ENCODE results near the gene GIT2.
"Not testable (repeated sequence)": the region's sequence is repeated elsewhere in the genome, so short reads cannot be mapped to it uniquely, and the experiment has no call there.

Gene GIT2

DNA sequence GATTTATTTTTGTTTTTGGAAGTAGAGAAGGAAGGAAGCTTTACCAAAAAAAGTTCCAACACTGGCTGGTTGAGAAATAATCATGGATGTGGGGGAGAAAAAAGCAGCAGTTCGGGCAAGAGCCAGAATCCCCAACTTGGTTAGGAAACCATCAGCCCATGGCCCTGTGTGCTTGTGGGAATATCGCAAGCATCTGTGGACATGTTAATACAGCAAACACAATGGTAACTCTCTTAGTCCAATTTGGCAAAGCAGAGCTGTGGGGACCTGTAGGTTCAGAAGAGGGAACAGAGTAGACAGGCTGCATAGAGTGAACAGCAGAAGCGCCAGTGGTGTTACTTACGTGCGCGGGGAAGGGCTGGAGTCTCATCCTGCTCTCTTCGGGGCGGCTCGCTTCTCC lies 49.3 kb downstream of the GIT2 start:
- DNase-seq (ENCODE audit: low read depth in 2 of 2), result no peak

DNA sequence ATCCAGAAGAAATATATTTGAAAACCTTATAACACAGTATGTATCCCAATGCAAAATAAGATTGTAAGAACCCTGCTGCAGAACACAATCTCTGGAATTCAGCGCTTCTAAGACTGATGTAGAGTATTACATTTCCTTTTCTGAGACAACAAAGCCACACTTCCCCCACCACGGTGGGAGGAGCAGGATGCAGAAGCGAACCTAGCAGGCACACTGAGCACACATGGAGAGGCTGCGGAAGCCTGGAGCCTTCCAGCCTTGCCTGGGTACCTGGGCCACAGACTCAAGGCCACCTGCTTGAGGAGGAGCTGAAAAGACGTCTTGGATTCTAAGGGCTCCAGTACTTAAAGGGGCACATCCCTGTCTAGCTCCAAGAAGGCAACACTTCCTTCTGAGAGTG lies 49.7 kb downstream of the GIT2 start:
- DNase-seq (ENCODE audit: low read depth in 2 of 2), result no peak

DNA sequence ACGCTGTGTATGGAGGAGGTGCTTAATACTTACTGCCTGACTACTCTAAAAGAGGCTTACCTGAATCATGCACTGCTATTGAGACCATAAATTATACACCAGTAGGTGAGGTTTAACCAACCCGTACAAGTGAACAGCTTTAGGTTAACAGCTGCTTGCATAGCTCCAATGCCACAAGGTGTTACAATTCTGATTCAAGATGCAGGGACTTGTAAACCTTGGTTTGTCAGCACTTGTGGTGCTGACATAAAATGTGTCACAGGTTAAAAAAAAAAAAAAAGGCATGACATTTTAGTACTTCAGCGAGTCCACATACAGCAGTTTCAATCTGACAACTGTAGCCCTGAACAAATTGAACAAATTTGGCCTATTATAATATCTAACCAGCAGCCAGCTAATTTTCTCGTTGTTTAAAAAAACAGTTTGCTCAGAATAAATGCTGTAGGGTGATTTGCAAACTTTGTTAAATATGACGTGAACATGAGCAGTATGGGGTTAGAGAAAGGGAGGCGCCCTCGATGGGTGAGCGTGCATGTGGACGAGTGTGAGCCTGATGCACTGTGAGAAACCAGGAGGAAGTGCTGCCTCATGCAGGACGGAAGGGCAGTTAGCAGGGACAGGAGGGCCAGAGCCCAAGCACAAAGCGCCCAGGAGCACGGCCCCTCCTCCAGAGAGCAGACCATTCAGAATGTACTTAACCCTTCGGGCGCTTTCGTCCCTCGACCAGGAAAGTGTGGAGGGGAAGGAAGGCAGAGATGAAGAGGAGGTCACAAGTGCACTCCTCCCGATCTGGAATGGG lies 51.4 kb downstream of the GIT2 start:
- DNase-seq (ENCODE audit: low read depth in 2 of 2), result no peak

DNA sequence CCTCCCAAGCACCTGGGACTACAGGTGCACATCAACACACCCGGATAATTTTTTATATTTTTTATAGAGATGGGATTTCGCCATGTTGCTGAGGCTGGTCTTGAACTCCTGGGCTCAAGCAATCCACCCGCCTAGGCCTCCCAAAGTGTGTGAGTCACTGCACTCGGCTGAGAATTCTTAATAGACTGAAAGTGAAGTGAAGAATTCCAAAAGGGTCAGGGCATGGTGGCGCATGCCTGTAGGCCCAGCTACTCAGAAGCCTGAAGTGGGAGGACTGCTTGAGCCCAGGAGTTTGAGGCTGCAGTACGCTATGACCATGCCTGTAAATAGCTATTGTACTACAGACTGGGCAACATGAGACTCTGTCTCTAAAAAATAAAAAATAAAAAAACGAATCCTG lies 52.4 kb downstream of the GIT2 start:
- DNase-seq (ENCODE audit: low read depth in 2 of 2), result no peak

DNA sequence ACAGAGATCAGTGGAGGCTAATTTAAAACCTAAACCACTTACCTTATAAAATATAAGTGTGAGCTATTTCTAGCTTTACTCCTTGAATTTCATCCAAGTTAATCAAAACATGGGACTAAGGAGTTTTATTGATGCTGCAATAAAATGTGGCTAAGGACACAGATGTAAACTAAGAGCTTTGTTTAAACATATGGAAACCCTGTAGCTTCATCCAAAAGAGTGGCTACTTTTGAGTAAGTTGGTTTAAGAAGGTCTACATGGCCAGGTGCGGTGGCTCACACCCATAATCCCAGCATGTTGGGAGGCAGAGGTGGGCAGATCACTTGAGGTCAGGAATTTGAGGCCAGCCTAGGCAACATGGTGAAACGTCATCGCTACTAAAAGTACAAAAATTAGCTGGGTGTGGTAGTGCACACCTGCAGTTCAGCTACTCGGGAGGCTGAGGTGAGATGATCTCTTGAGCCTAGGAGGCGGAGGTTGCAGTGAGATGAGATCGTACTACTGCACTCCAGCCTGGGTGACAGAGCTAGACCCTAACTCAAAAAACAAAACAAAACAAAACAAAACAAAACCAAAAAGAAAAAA lies 55.7 kb downstream of the GIT2 start:
- no peak for DNase-seq (ENCODE audit: low read depth in 2 of 2)

DNA sequence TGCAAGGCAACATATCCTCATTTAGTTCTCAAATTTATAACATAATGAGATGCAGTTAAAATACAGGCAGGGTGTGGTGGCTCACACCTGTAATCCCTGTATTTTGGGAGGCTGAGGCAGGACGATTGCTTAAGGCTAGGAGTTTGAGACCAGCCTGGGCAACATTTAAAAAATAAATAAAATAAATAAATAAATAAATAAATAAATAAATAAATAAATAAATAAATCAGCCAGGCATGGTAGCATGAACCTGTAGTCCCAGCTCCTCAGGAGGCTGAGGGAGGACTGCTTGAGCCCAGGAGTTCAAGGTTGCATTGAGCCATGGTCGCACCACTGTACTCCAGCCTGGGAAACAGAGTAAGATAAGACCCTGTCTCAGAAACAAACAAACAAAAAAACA lies 56.7 kb downstream of the GIT2 start:
- no peak for DNase-seq (ENCODE audit: low read depth in 2 of 2)

DNA sequence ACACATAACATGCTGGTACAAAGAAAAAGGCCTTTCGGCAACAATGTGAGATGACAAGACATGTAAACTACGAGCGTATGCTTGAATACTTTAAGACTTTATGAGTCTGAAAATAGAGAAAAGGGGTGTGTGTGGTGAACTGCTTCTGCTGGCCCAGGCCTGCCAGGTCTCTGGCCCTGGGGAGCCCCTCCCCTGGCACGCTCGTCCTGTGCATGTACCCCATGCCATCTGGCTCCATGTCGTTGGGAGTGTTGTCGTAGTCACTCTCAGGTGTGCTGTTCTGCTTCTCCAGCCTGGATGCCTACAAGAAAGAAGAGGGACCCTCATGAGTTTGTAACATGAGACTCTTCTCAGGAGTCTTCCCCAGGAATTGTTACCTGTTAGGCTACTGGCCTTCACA lies 57.2 kb downstream of the GIT2 start:
- no peak for DNase-seq (ENCODE audit: low read depth in 2 of 2)

DNA sequence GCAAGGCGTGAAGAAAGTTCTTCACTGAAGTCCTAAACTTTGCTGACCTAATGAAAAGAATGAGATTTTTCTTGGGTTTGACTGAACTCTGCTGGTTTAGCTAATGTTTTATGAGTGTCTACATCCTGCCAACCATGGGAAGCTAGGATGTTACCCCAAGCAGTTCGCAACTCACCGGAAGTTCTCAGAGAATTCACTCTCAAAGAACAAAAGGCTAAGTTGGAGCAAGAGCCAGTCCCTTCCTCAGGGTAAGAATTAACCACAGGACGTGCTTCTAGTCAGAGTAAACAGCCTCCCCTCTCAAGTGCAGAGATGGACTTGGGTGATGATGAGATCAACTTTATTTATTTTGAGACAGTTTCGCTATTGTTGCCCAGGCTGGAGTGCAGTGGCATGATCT lies 58.8 kb downstream of the GIT2 start:
- DNase-seq (ENCODE audit: low read depth in 2 of 2), result no peak

DNA sequence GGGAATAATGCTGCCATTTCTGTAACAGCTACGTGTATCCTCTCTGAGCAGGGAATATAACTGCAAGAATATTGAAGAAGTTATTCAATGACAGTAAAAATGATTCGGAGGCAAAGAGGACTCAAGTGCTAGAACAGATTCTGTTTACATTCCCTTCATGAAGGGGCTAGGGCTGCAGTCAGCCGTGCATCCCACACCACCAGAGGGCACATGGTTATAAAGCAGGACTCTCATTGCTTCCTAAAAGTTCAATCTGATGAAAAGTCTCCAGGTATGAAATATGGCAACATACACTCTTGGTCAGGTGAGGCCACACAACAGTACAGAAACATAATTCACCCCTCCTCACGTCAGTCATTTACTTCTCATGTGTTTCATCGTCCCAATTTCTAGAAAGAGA lies 62.1 kb downstream of the GIT2 start:
- no peak for DNase-seq (ENCODE audit: low read depth in 2 of 2)

DNA sequence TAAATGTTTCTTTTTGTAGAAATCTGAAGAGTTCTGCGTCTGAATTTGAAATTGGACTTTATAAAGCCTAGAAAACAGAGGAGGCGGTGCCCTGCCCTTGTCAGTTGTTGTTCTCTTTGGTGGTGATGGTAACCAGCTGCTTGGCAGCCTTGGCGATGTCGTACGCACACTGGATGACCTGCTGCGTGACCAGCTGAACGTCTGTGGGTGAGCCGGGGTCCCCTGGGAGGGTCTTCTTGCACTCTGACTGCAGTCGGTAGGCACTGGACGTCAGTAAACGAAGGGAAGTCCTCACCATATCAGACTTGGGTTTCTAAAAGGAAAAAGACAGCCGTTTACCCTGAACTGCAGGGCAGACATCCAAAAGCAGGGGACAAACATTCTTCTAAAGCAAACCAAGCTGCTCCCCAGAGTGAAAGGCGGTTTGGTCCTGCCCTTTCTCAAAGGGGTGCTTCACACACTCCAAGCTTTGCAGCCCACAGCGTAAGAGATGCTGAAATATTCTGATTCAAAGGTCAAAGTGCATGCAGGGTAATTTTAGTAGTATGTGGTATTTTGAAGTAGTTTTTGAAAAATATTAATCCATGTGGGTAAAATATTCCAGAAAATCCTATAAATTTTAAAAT lies 63.2 kb downstream of the GIT2 start:
- no peak for DNase-seq (ENCODE audit: low read depth in 2 of 2)

DNA sequence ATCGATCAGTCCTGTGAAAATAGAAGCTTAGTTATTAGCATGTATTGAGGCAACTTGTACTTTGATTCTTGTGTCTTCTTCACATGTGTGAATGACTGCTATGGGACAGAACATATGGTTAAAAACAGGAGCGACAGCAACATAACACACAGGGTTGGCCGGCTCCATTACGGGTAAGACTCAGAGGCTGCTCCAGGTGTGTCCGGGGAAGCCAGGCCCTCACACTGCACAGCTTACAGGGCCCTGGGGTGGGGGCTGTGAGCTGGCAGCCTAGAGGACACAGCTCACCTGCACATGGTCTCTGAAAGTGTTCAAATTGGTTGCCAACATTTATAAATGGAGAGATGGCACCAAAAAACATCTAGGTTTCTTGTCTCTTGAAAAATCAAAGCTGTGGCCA lies 65.0 kb downstream of the GIT2 start:
- DNase-seq (ENCODE audit: low read depth in 2 of 2), result no peak

DNA sequence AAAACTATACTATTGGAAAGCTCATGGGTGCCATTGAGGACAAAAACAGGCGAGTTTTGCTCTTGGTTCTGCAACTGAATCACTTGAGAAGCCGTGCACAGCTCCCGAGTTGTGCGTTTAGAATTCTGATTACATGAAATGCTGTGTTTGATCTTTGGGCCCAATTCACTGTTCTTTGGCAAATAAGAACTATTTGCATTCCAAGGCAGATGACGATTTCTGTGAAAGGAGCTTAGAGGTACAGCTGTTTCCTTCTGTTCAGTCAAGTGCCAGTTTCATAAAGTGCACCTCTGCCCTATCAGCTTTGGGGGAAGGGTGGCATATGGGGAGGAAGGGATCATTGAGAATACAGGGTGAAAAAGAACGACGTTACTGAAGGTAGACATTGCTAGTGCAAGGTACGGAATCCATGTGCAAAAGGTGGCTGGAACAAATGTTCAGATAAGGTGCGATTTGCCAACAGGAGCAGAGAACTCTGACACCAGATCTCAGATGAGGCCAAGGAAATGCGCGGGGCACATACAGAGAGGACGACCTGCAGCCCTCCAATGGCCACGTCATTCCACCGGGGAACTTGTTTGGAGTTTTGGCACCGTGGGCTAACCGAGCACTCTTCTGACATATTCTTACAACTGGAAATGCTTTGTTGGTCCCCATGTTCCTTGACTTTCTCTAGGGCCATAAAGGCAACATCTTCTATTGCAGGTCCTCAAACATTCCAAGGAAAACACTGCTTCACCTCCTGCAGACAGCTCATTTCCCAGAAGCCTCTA lies 66.0 kb downstream of the GIT2 start:
- no peak for DNase-seq (ENCODE audit: low read depth in 2 of 2)

DNA sequence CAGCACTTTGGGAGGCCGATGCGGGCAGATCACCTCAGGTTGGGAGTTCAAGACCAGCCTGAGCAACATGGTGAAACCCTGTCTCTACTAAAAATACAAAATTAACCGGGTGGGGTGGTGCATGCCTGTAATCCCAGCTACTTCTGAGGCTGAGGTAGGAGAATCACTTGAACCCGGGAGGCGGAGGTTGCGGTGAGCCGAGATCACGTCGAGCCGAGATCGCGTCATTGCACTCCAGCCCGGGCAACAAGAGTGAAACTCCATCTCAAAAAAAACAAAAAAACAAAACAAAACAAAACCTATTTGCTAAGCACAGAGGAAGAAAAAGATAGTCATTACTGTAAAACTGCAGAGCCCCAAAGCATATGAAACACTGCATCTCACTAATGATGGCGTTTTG lies 66.8 kb downstream of the GIT2 start:
- not testable (repeated sequence) for DNase-seq (ENCODE audit: low read depth in 2 of 2)

DNA sequence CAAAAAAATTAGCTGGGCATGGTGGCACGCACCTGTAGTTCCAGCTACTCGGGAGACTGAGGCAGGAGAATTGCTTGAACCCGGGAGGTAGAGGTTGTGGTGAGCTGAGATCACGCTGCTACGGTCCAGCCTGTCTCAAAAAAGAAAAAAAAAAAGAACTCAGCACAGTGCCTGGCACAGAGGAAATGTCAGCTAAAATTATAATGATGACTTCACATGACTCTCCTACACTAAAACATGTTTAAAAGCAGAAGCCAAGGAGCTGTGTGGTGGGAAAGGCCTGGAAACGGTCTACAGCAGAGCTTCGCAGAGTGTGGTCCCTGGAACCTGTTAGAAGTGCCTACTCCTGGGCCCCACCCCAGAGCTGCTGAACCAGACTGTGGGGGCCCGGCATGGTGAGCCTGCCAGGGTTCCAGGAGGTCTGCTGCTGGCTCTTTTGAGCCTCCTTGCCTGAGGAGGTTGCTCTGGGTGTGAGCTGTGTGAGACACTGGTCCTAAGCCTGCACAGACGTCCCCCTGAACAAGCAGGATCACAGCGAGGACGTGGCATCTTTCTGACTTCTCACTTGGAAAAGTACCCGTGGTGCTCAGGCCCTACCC lies 68.0 kb downstream of the GIT2 start:
- no peak for DNase-seq (ENCODE audit: low read depth in 2 of 2)

DNA sequence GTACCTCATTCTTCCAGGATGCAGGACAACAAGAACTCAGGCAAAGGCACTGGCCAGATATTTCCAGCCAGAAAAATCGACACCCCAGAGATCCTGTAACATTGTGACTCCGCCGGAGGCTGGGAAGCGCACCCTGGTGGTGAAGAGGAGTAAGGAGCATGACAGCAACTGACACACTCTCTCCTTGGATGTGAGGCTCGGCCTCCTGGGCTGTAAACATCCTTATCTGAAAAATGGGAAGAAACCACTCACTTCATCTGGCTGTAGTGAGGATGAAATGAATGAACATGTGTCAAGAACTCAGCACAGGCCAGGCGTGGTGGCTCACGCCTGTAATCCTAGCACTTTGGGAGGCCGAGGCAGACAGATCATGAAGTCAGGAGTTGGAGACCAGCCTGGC lies 68.5 kb downstream of the GIT2 start:
- DNase-seq (ENCODE audit: low read depth in 2 of 2), result no peak

DNA sequence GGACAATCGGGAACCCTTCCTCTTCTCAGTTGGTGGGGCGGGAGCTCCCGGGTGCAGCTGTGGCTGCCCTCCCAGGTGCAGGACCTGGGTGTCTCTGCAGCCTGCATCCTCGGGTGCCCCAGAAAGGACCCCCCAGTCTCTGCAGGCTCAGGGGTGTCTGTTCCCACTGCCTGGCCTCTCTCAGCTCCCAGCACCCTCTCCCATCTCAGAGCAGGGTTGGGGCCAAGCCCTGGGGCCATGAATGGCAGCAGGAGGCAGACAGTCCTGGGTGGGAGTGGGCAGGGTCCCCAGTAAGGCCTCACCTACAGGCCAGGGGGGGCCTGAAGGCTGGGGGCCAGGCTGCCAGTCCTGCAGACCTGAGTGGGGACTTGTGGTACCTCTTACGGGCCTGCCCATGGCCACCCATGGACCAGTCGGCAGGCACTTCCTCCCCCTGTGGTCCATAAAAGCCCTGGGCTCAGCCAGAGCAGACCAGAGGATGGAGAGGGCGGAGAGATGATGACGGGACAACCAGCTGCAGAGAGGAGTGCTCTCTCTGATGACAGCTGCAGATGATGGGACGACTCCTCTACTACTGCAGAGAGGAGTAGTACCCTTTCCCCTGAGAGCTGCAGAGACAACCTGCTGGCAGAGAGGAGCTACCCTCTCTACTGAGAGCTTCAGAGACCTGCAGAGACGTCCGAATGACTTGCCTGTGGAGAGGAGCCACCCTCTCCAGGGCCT lies 69.5 kb downstream of the GIT2 start:
- DNase-seq (ENCODE audit: low read depth in 2 of 2), result no peak

DNA sequence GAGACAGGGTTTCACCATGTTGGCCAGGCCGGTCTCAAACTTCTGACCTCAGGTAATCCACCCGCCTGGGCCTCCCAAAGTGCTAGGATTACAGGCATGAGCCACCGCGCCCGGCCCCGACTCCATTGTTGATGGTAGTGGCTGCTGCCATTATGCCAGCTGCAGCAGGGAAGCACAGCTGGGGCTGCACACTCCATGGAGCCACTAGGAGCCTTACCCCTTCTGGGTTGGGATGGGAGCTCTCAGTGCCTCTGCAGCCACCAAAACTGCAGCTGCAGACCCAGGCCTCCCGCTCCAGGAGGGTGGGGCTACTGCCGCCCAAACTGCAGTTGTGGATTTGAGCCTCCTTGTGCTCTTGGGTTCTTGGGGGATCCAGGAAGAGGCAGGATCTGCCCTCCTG lies 70.2 kb downstream of the GIT2 start:
- DNase-seq (ENCODE audit: low read depth in 2 of 2), result no peak

DNA sequence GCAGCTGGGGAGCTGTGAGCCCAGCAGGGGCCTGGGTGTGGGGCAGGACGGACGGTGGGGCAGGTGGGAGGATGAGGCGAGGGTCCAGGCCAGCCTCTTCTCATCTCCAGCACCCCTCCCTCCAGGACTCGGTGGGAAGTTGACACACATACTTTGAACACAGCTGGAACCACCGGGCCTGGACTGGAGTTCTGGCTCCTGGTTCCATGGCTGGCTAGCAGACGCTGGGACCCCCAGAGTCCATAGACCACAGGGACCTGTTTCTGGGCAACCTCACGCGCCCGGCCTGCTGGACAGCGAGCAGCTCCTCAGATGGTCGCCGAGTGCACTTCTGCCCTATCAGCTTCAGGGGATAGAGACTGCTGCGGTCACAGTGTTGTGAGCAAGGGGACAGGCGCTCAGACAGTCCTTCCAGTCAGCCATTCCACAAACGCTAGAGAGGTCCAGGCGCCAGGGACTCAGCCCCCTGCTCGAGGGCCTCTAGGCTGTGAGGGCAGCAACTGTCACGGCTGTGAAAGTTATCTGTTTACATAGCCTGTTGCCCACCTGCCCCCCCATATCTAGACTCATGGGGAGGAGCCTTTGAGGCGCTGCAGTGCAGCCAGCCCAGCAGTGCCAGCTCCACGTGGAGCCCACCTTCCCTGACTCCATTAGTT lies 70.9 kb downstream of the GIT2 start:
- no peak for DNase-seq (ENCODE audit: low read depth in 2 of 2)

DNA sequence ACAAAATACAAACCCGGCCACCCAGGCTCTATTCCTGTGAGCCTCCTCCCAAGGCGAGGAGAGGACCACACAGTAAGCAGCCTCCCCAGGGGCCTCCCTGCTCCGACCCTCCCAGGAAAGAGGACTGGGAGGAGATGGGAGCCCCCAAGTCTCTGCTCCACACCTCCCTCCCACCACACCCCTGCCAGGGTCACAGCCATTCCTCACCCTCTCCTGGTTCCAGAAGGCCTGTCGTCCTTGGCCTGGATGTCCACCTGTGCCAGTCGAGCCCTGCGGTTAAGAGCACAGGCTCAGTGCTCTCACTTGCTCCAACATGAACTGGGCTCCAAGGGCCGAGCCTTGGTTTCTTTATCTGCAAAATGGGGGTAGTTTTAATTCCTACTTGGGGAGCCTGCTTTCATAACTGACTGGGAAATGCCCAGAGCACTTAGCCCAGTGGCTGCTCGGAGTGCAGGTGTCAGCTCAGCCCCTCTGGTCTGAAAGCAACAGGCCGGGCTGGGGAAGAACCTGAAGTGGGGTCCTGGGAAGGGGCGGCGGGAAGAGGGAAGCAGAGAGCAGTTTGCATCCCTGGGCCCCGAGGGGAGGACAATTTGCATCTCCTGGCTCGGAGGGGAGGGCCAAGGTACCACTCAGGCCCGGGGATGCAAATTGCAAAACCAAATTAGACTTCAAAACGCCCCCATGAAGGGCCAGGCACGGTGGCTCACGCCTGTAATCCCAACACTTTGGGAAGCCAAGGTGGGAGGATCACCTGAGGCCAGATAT lies 72.5 kb downstream of the GIT2 start:
- DNase-seq (ENCODE audit: low read depth in 2 of 2), result no peak

DNA sequence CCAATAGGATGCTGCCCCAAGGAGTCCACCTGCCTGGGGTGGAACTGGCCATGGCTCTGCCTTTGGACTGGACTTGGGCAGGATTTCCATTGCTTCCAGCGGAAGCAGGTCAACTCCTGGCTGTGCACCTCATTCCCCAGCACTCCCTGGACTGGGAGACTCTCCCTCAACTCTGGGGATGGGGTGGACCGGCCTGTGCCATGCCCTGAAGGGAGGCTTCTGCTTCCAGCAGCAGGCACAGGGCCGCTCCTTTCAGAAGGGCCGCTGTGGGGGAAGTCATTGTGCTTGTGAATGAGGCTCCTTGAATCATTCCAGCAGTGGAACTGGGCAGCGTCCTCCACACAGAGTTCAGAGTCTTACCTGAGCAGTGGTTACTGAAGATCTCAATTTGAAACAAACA lies 73.1 kb downstream of the GIT2 start:
- DNase-seq (ENCODE audit: low read depth in 2 of 2), result no peak

Data from stimulated activated CD8-positive, alpha-beta memory T cell treated with anti-CD3 and anti-CD28 coated beads, Interleukin-15, amount 100 ng/mL, for 4 hours (primary cell).